ENCODE data around the gene LLGL2. TPM values are rescaled to one million over a fixed set of nuclear protein-coding genes. Genes with fewer than 3 reads are reported as not detected.

The LLGL2 gene
- total RNA-seq, 6 donors from 2014 or later, result 113 to 256 (median 175) TPM

- 53 to 64% methylated on average over 10 to 24 of the region's 27 CpGs for WGBS, 2 donors
- Histone ChIP-seq H3K27ac (peak overlapping the region; percentile 80 to 94 (median 87)), H3K4me1 (peaks cover 26 to 77% (median 45%) of the 10 kb centered on the region in 4 donors), H3K36me3 (peaks cover 0 to 70% (median 37%) of the 10 kb centered on the region in 4 donors), H3K9me3 (no peaks in the 10 kb centered on the region), H3K4me3 (peak overlapping the region in 2 of 4 donors; percentile 26 to 41), H3K27me3 (no peaks in the 10 kb centered on the region)
- peak in 1 of 2 donors; percentile 77 for DNase-seq
- TF ChIP-seq POLR2AphosphoS5 (IDR thresholded peaks at IDR 0.05) (peak in 1 of 2 donors; percentile 12), EP300 (IDR thresholded peaks at IDR 0.05) (no peak)
- ATAC-seq (ENCODE audit: low FRiP score in 2 of 2), result no peak
Observed at GRCh38 chr17:75507733-75508719, 17.5 kb upstream of the LLGL2 start.

- H3K4me1 ChIP-seq, result peaks cover 25 to 73% (median 50%) of the 10 kb centered on the region in 4 donors
Observed at GRCh38 chr17:75508931-75509361, 16.6 kb upstream of the LLGL2 start.

GRCh38 chr17:75509528-75510258 lies 15.8 kb upstream of the LLGL2 start:
- TF ChIP-seq EP300 (IDR thresholded peaks at IDR 0.05), result peak; percentile 71 to 93 (median 87)
- peak in 1 of 6 experiments; percentile 15 for TF ChIP-seq CTCF (IDR thresholded peaks at IDR 0.05)
- peak in 2 of 4 donors; percentile 30 to 63 for TF ChIP-seq POLR2A (IDR thresholded peaks at IDR 0.05)
- peak; percentile 91 to 94 for TF ChIP-seq POLR2AphosphoS5 (IDR thresholded peaks at IDR 0.05)
- peaks cover 0 to 65% (median 24%) of the 10 kb centered on the region in 4 donors for H3K36me3 ChIP-seq
- WGBS, 2 donors, result 59 to 70% methylated on average over 7 to 19 of the region's 19 CpGs
- H3K4me3 ChIP-seq, result peak overlapping the region; percentile 22 to 100 (median 26)
- peak overlapping the region; percentile 89 to 94 (median 91) for H3K27ac ChIP-seq
- H3K9me3 ChIP-seq, result no peaks in the 10 kb centered on the region
- DNase-seq (peak in 1 of 2 donors; percentile 63), ATAC-seq (ENCODE audit: low FRiP score in 2 of 2) (peak in 1 of 2 donors; percentile 24)
- H3K4me1 ChIP-seq, result peaks cover 25 to 73% (median 54%) of the 10 kb centered on the region in 4 donors
- H3K27me3 ChIP-seq, result no peaks in the 10 kb centered on the region

More at GRCh38 chr17:75508931-75509361, 16.6 kb upstream of the LLGL2 start:
- WGBS, 2 donors, result 40 to 47% methylated on average over 3 to 5 of the region's 5 CpGs
- Histone ChIP-seq H3K27ac (peak overlapping the region; percentile 80 to 94 (median 87)), H3K9me3 (no peaks in the 10 kb centered on the region), H3K36me3 (peaks cover 0 to 69% (median 32%) of the 10 kb centered on the region in 4 donors), H3K27me3 (no peaks in the 10 kb centered on the region), H3K4me3 (peak overlapping the region in 3 of 4 donors; percentile 25 to 41 (median 26))
- no peak for TF ChIP-seq POLR2AphosphoS5 (IDR thresholded peaks at IDR 0.05)
- no peak for TF ChIP-seq EP300 (IDR thresholded peaks at IDR 0.05)
- TF ChIP-seq CTCF (IDR thresholded peaks at IDR 0.05), result no peak
- no peak for TF ChIP-seq POLR2A (IDR thresholded peaks at IDR 0.05)
- ATAC-seq (ENCODE audit: low FRiP score in 2 of 2) (no peak), DNase-seq (no peak)

- Histone ChIP-seq H3K4me1 (peaks cover 29 to 79% (median 54%) of the 10 kb centered on the region in 4 donors), H3K36me3 (peaks cover 0 to 49% (median 17%) of the 10 kb centered on the region in 4 donors), H3K4me3 (peak overlapping the region in 3 of 4 donors; percentile 90 to 100 (median 92)), H3K27ac (peak overlapping the region; percentile 89 to 92 (median 91)), H3K9me3 (no peaks in the 10 kb centered on the region), H3K27me3 (peaks cover 0 to 5% (median 0%) of the 10 kb centered on the region in 4 donors)
- TF ChIP-seq POLR2AphosphoS5 (IDR thresholded peaks at IDR 0.05), result no peak
- no peak for TF ChIP-seq POLR2A (IDR thresholded peaks at IDR 0.05)
- no peak for TF ChIP-seq EP300 (IDR thresholded peaks at IDR 0.05)
- TF ChIP-seq CTCF (IDR thresholded peaks at IDR 0.05), result no peak
- DNase-seq, result no peak
- no peak for ATAC-seq (ENCODE audit: low FRiP score in 2 of 2)
- WGBS, 2 donors, result 66 to 67% methylated on average over 4 of the region's 4 CpGs
Observed at GRCh38 chr17:75511270-75511609, 14.3 kb upstream of the LLGL2 start.

Measured in upper lobe of left lung (tissue), 6 donors.